ENCODE results near the gene TSHR.

GRCh38 chr14:80973931-80974641 lies 18.7 kb downstream of the TSHR start:
- TF ChIP-seq POLR2A (IDR thresholded peaks at IDR 0.05) (no peak), CTCF (IDR thresholded peaks at IDR 0.05) (no peak)
